Activated naive CD4-positive, alpha-beta T cell treated with anti-CD3 and anti-CD28 coated beads for 36 hours (primary cell): ENCODE measurements around the gene NUDT16L1. TPM values are rescaled to one million over a fixed set of nuclear protein-coding genes. Genes with fewer than 3 reads are reported as not detected.

Experiments used
- CTCF ChIA-PET: fragments of 350-600 bp; sonication (Branson Sonifier 250); formaldehyde crosslinking; loops from one replicate; lab custom pipeline; 2021; ENCODE audit warnings: antibody characterized with exemption; lab: Charles Lee
- DNase-seq: peaks from one replicate; pipeline ENCODE4 v3.0.0-alpha.2; 2020
- H3K27ac Mint-ChIP-seq: one replicate; pipeline ENCODE4 v1.8.0; 2021; ENCODE audit warnings: mild to moderate bottlenecking, mixed read lengths
- H3K27me3 Mint-ChIP-seq: one replicate; pipeline ENCODE4 v1.8.0; 2021; ENCODE audit warnings: low read depth, mixed read lengths
- H3K36me3 Mint-ChIP-seq: one replicate; pipeline ENCODE4 v1.8.0; 2021; ENCODE audit warnings: low read depth, mixed read lengths
- H3K4me1 Mint-ChIP-seq: one replicate; pipeline ENCODE4 v1.8.0; 2021; ENCODE audit warnings: low read depth, mixed read lengths
- H3K4me3 Mint-ChIP-seq: one replicate; pipeline ENCODE4 v1.8.0; 2021; ENCODE audit warnings: mild to moderate bottlenecking, moderate library complexity, mixed read lengths
- H3K9me3 Mint-ChIP-seq: one replicate; pipeline ENCODE4 v1.8.0; 2021; ENCODE audit warnings: mixed read lengths
- intact Hi-C: fragments of 100-400 bp; cut with micrococcal nuclease; formaldehyde crosslinking; loops from one replicate; pipeline ENCODE4 v1.15.1; 2023
- total RNA-seq, 2 experiments: library from RNA; stranded (reverse); gene quantifications; one replicate each; pipeline ENCODE4 v1.2.3, GENCODE V29; 2021

Gene NUDT16L1
- total RNA-seq, 2 experiments from 2014 or later = 20.0 to 20.7 TPM

GRCh38 chr16:4679850-4680636 lies 13.3 kb upstream of the NUDT16L1 start:
- H3K27me3 Mint-ChIP-seq = no peaks in the 10 kb centered on the region
- CTCF ChIA-PET = interaction anchor here (0.8 kb wide), 1 partner anchor 87 kb away, joined by 3 read pairs; the partner anchor contains the start of gene ZNF500
- intact Hi-C loops = loop anchor here (5.0 kb wide), 1 partner anchor 173 kb away; no protein-coding TSS in a partner anchor
- H3K4me3 Mint-ChIP-seq = no peak overlapping the region
- H3K27ac Mint-ChIP-seq = no peak overlapping the region
- no peaks in the 10 kb centered on the region for H3K9me3 Mint-ChIP-seq
- peaks cover 5% of the 10 kb centered on the region for H3K36me3 Mint-ChIP-seq
- no peak for DNase-seq
- peaks cover 26% of the 10 kb centered on the region for H3K4me1 Mint-ChIP-seq

- intact Hi-C loops = no loop called here
- Mint-ChIP-seq H3K27me3 (no peaks in the 10 kb centered on the region), H3K36me3 (peaks cover 2% of the 10 kb centered on the region), H3K27ac (peak overlapping the region; percentile 36), H3K4me3 (no peak overlapping the region), H3K4me1 (peaks cover 20% of the 10 kb centered on the region), H3K9me3 (no peaks in the 10 kb centered on the region)
- CTCF ChIA-PET = interaction anchor here (0.8 kb wide), 1 partner anchor 86 kb away, joined by 3 read pairs; the partner anchor contains the start of gene ZNF500
- no peak for DNase-seq
These were observed 12.5 kb upstream of the NUDT16L1 start for GRCh38 chr16:4680673-4681470.

GRCh38 chr16:4681471-4682083 lies 11.8 kb upstream of the NUDT16L1 start:
- CTCF ChIA-PET = interaction anchor here (1.1 kb wide), 1 partner anchor 10 kb away, joined by 3 read pairs; no protein-coding TSS in a partner anchor
- H3K9me3 Mint-ChIP-seq = no peaks in the 10 kb centered on the region
- peaks cover 13% of the 10 kb centered on the region for H3K4me1 Mint-ChIP-seq
- peaks cover 2% of the 10 kb centered on the region for H3K36me3 Mint-ChIP-seq
- intact Hi-C loops = no loop called here
- DNase-seq = no peak
- H3K27ac Mint-ChIP-seq = peak overlapping the region; percentile 80
- no peak overlapping the region for H3K4me3 Mint-ChIP-seq
- no peaks in the 10 kb centered on the region for H3K27me3 Mint-ChIP-seq

GRCh38 chr16:4682084-4682591 lies 11.2 kb upstream of the NUDT16L1 start:
- Mint-ChIP-seq H3K4me3 (no peak overlapping the region), H3K4me1 (peaks cover 7% of the 10 kb centered on the region), H3K36me3 (peaks cover 2% of the 10 kb centered on the region), H3K27me3 (no peaks in the 10 kb centered on the region), H3K9me3 (no peaks in the 10 kb centered on the region), H3K27ac (no peak overlapping the region)
- intact Hi-C loops = no loop called here
- no peak for DNase-seq
- CTCF ChIA-PET = interaction anchor here (1.1 kb wide), 1 partner anchor 9 kb away, joined by 3 read pairs; no protein-coding TSS in a partner anchor

GRCh38 chr16:4682616-4683254 lies 10.6 kb upstream of the NUDT16L1 start:
- CTCF ChIA-PET = interaction anchor here (0.6 to 1.1 kb wide), 3 partner anchors 9 to 98 kb away, joined by 3 read pairs; no protein-coding TSS in a partner anchor
- Mint-ChIP-seq H3K4me1 (peaks cover 4% of the 10 kb centered on the region), H3K9me3 (no peaks in the 10 kb centered on the region), H3K27me3 (no peaks in the 10 kb centered on the region), H3K4me3 (no peak overlapping the region), H3K27ac (no peak overlapping the region), H3K36me3 (peaks cover 2% of the 10 kb centered on the region)
- peak; percentile 58 for DNase-seq
- intact Hi-C loops = no loop called here

- no peak overlapping the region for H3K4me3 Mint-ChIP-seq
- no peak for DNase-seq
- no peaks in the 10 kb centered on the region for H3K9me3 Mint-ChIP-seq
- H3K27me3 Mint-ChIP-seq = no peaks in the 10 kb centered on the region
- H3K36me3 Mint-ChIP-seq = peaks cover 2% of the 10 kb centered on the region
- intact Hi-C loops = no loop called here
- H3K4me1 Mint-ChIP-seq = peaks cover 4% of the 10 kb centered on the region
- CTCF ChIA-PET = interaction anchor here (0.6 to 0.8 kb wide), 3 partner anchors 13 to 99 kb away, joined by 3 to 5 read pairs (median 3); no protein-coding TSS in a partner anchor
- H3K27ac Mint-ChIP-seq = no peak overlapping the region
These were observed 9.9 kb upstream of the NUDT16L1 start for GRCh38 chr16:4683255-4684057.

- Mint-ChIP-seq H3K36me3 (peaks cover 2% of the 10 kb centered on the region), H3K4me3 (no peak overlapping the region), H3K27me3 (no peaks in the 10 kb centered on the region), H3K4me1 (peaks cover 4% of the 10 kb centered on the region), H3K27ac (no peak overlapping the region), H3K9me3 (no peaks in the 10 kb centered on the region)
- no peak for DNase-seq
- intact Hi-C loops = no loop called here
- CTCF ChIA-PET = interaction anchor here (0.7 kb wide), 1 partner anchor 12 kb away, joined by 5 read pairs; no protein-coding TSS in a partner anchor
These were observed 9.2 kb upstream of the NUDT16L1 start for GRCh38 chr16:4684058-4684715.

GRCh38 chr16:4684763-4685162 lies 8.6 kb upstream of the NUDT16L1 start:
- no peak for DNase-seq
- Mint-ChIP-seq H3K27ac (no peak overlapping the region), H3K4me3 (no peak overlapping the region), H3K9me3 (no peaks in the 10 kb centered on the region), H3K27me3 (no peaks in the 10 kb centered on the region), H3K36me3 (peaks cover 2% of the 10 kb centered on the region), H3K4me1 (peaks cover 4% of the 10 kb centered on the region)
- CTCF ChIA-PET = no interaction called here
- intact Hi-C loops = no loop called here

GRCh38 chr16:4685292-4685691 lies 8.1 kb upstream of the NUDT16L1 start:
- H3K27me3 Mint-ChIP-seq = no peaks in the 10 kb centered on the region
- no peak overlapping the region for H3K4me3 Mint-ChIP-seq
- no peaks in the 10 kb centered on the region for H3K9me3 Mint-ChIP-seq
- CTCF ChIA-PET = no interaction called here
- no peak for DNase-seq
- intact Hi-C loops = no loop called here
- H3K4me1 Mint-ChIP-seq = peaks cover 4% of the 10 kb centered on the region
- peaks cover 2% of the 10 kb centered on the region for H3K36me3 Mint-ChIP-seq
- H3K27ac Mint-ChIP-seq = no peak overlapping the region

GRCh38 chr16:4685776-4686496 lies 7.4 kb upstream of the NUDT16L1 start:
- intact Hi-C loops = no loop called here
- no peak overlapping the region for H3K4me3 Mint-ChIP-seq
- H3K27ac Mint-ChIP-seq = no peak overlapping the region
- H3K27me3 Mint-ChIP-seq = no peaks in the 10 kb centered on the region
- DNase-seq = no peak
- H3K9me3 Mint-ChIP-seq = no peaks in the 10 kb centered on the region
- H3K36me3 Mint-ChIP-seq = peaks cover 2% of the 10 kb centered on the region
- H3K4me1 Mint-ChIP-seq = peaks cover 4% of the 10 kb centered on the region
- CTCF ChIA-PET = no interaction called here
